GM23248 (cell line): ENCODE measurements around the gene ADGB. TPM values are rescaled to one million over a fixed set of nuclear protein-coding genes. Genes with fewer than 3 reads are reported as not detected.

ENCODE experiments used
- DNase-seq: peaks from one replicate; pipeline ENCODE4 v3.0.0-alpha.2; 2015
- H2AFZ ChIP-seq: fragments of 200-600 bp; sonication (generic); 2 replicates; pipeline ENCODE4 v1.6.1; 2016; ENCODE audit warnings: antibody characterized with exemption
- H3F3A ChIP-seq: fragments of 200-600 bp; sonication (generic); 2 replicates; pipeline ENCODE4 v1.6.1; 2016; ENCODE audit warnings: mild to moderate bottlenecking, antibody characterized with exemption, mixed run types; ENCODE audit not compliant: insufficient read depth
- H3K27ac ChIP-seq: fragments of 200-600 bp; sonication (generic); 2 replicates; pipeline ENCODE4 v1.5.1; 2016; ENCODE audit warnings: mild to moderate bottlenecking
- H3K27me3 ChIP-seq: fragments of 200-600 bp; sonication (generic); replicated peaks from 2 replicates; pipeline ENCODE4 v1.6.1; 2016; ENCODE audit warnings: mild to moderate bottlenecking; ENCODE audit not compliant: insufficient read depth
- H3K36me3 ChIP-seq: fragments of 200-600 bp; sonication (generic); 2 replicates; pipeline ENCODE4 v1.6.1; 2016; ENCODE audit warnings: low read depth, mild to moderate bottlenecking
- H3K4me1 ChIP-seq: fragments of 200-600 bp; sonication (generic); 2 replicates; pipeline ENCODE4 v1.6.1; 2016; ENCODE audit warnings: mild to moderate bottlenecking; ENCODE audit not compliant: insufficient read depth
- H3K4me2 ChIP-seq: fragments of 200-600 bp; sonication (generic); one replicate; pipeline ENCODE4 v1.6.1; 2016; ENCODE audit warnings: mild to moderate bottlenecking; ENCODE audit not compliant: unreplicated experiment
- H3K4me3 ChIP-seq: fragments of 200-600 bp; sonication (generic); 2 replicates; pipeline ENCODE4 v1.5.1; 2016; ENCODE audit warnings: mild to moderate bottlenecking
- H3K79me2 ChIP-seq: fragments of 200-600 bp; sonication (generic); 2 replicates; pipeline ENCODE4 v1.6.1; 2016; ENCODE audit warnings: mild to moderate bottlenecking; ENCODE audit not compliant: insufficient read depth
- H3K9ac ChIP-seq: fragments of 200-600 bp; sonication (generic); 2 replicates; pipeline ENCODE4 v1.6.1; 2016; ENCODE audit warnings: mild to moderate bottlenecking
- H3K9me2 ChIP-seq: fragments of 200-600 bp; sonication (generic); 2 replicates; pipeline ENCODE4 v1.6.1; 2016; ENCODE audit warnings: mixed run types, mild to moderate bottlenecking, moderate library complexity; ENCODE audit not compliant: insufficient read depth
- H3K9me3 ChIP-seq: fragments of 200-600 bp; sonication (generic); one replicate; pipeline ENCODE4 v1.6.1; 2017; ENCODE audit warnings: low read depth
- H4K20me1 ChIP-seq: fragments of 200-600 bp; sonication (generic); 2 replicates; pipeline ENCODE4 v1.6.0; 2016; ENCODE audit not compliant: insufficient read depth
- EZH2 ChIP-seq: fragments of 200-600 bp; sonication (generic); IDR thresholded peaks from 2 replicates; pipeline ENCODE4 v1.6.1; 2018; ENCODE audit warnings: antibody characterized with exemption, mild to moderate bottlenecking; ENCODE audit not compliant: insufficient read depth, poor library complexity, severe bottlenecking
- EZH2phosphoT487 ChIP-seq: fragments of 200-600 bp; sonication (generic); IDR thresholded peaks from 2 replicates; pipeline ENCODE4 v1.6.1; 2018; ENCODE audit warnings: antibody characterized with exemption, moderate library complexity, mild to moderate bottlenecking, low read depth; ENCODE audit not compliant: insufficient read depth
- WGBS, 2 experiments: methylation state at CpG; one replicate each; pipeline ENCODE4 v1.1.6; 2015 to 2017; ENCODE audit warnings: low lambda C conversion rate in 2 of 2, low coverage in 1 of 2; ENCODE audit errors: missing lambda C conversion rate in 2 of 2; 5-methylcytosine and 5-hydroxymethylcytosine counted together
- in situ Hi-C: fragments of 300-500 bp; cut with MboI; formaldehyde crosslinking; loops from 2 replicates; pipeline ENCODE4 v1.15.0; 2020
- polyA plus RNA-seq: library from polyadenylated mRNA; unstranded; fragments of >200 nt; fragmentation: Nextera tagmentation; extraction: Ambion mirVana; gene quantifications from 2 replicates; pipeline ENCODE4 v1.2.1, GENCODE V29; 2016
- total RNA-seq: library from RNA; depleted of rRNA; stranded (reverse); fragments of >200 nt; shearing (Covaris generic); gene quantifications from 2 replicates; pipeline ENCODE4 v1.2.3, GENCODE V29; 2014

The ADGB gene
- total and polyA plus RNA-seq, 2 experiments from 2014 or later, result not detected

DNA sequence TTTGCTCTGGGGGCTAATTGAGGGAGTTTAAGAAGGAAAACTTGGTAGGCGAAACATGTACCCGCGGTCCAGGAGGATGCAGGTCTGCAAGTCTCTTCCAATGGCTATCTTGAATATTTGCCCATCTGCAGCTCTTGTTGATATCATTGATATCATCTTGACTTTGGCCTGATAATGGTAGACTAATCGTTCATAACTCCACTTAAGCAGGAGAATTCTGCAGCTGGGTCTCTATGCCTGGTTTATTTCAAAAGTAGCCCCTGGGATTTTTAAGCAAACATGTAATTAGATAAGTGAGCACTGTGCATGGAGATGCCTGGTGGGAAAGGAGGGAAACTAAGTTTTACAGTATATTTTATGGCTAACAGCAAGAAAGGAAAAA lies 52.7 kb downstream of the ADGB start:
- H3K9me3 ChIP-seq, result no peaks in the 10 kb centered on the region
- H3F3A ChIP-seq, result no peaks in the 10 kb centered on the region
- no peak overlapping the region for H3K4me3 ChIP-seq
- no peak overlapping the region for H3K27ac ChIP-seq
- H3K4me1 ChIP-seq, result no peaks in the 10 kb centered on the region
- no peak overlapping the region for H2AFZ ChIP-seq
- TF ChIP-seq EZH2phosphoT487 (no peak), EZH2 (no peak)
- no peaks in the 10 kb centered on the region for H3K36me3 ChIP-seq
- in situ Hi-C loops, result no loop called here
- H3K4me2 ChIP-seq, result no peak overlapping the region
- no peaks in the 10 kb centered on the region for H4K20me1 ChIP-seq
- WGBS, 2 experiments, result 58 to 73% methylated on average over 4 of the region's 4 CpGs
- no peaks in the 10 kb centered on the region for H3K27me3 ChIP-seq
- no peak overlapping the region for H3K9ac ChIP-seq
- H3K9me2 ChIP-seq, result no peaks in the 10 kb centered on the region
- no peak for DNase-seq
- no peaks in the 10 kb centered on the region for H3K79me2 ChIP-seq

DNA sequence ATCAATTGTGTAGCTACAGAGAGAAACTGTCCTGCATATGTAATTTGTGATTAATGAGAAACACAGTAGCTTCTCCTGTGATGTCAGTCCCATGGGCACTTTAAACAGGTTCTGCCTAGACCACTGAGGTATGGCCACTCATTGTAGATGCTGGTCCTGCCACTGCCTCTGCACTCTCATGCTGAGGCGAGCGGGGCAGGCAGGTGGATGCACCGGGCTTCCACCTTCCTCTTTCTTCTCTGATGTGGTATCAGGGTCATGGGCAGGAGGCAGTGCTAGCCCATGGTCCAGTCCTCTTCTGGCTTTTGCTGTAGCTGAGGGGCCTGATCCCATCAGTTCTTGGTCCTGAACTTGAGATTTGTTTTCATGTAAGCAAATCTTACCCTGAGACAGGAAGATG lies 58.7 kb downstream of the ADGB start:
- H3K9ac ChIP-seq, result no peak overlapping the region
- 45 to 54% methylated on average over 3 of the region's 3 CpGs for WGBS, 2 experiments
- H3K79me2 ChIP-seq, result no peaks in the 10 kb centered on the region
- H3K4me2 ChIP-seq, result no peak overlapping the region
- no peak overlapping the region for H3K4me3 ChIP-seq
- in situ Hi-C loops, result no loop called here
- H3K36me3 ChIP-seq, result no peaks in the 10 kb centered on the region
- no peaks in the 10 kb centered on the region for H3F3A ChIP-seq
- no peaks in the 10 kb centered on the region for H3K27me3 ChIP-seq
- no peak overlapping the region for H3K27ac ChIP-seq
- no peaks in the 10 kb centered on the region for H3K9me2 ChIP-seq
- H3K9me3 ChIP-seq, result no peaks in the 10 kb centered on the region
- DNase-seq, result no peak
- H4K20me1 ChIP-seq, result no peaks in the 10 kb centered on the region
- no peak overlapping the region for H2AFZ ChIP-seq
- no peaks in the 10 kb centered on the region for H3K4me1 ChIP-seq
- TF ChIP-seq EZH2phosphoT487 (no peak), EZH2 (no peak)

DNA sequence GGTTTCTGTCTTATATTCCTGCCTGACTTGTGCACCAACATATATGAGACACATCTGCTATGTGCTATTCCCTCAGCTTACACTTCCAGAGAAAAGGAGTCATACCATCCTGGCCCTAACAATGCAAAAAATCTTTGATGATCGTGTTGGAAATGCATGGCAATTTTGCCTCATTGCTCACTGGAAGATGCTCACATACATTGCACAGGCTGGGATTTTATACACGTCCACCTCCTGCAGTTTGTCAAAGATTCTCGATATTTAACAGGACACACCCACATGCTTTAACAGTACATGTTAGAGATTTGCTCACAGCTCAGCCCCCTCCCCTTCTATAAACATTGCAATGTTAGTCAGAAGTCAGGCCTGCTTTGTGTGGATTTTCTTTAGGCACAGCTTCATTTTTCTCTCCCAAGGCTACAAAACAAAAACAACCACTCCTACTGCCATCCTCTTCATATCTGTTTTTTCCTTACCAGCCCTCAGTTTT lies 66.1 kb downstream of the ADGB start:
- Histone ChIP-seq H3K4me2 (no peak overlapping the region), H3K79me2 (no peaks in the 10 kb centered on the region), H3K4me3 (no peak overlapping the region), H3K27ac (no peak overlapping the region), H3K4me1 (no peaks in the 10 kb centered on the region), H3K9ac (no peak overlapping the region), H3K27me3 (no peaks in the 10 kb centered on the region), H3K9me2 (no peaks in the 10 kb centered on the region), H3K9me3 (no peaks in the 10 kb centered on the region), H3K36me3 (no peaks in the 10 kb centered on the region), H2AFZ (no peak overlapping the region), H3F3A (no peaks in the 10 kb centered on the region), H4K20me1 (no peaks in the 10 kb centered on the region)
- in situ Hi-C loops, result no loop called here
- DNase-seq, result peak; percentile 6
- no peak for TF ChIP-seq EZH2
- no peak for TF ChIP-seq EZH2phosphoT487
- WGBS, 2 experiments, result 14 to 17% methylated on average over 3 of the region's 3 CpGs

DNA sequence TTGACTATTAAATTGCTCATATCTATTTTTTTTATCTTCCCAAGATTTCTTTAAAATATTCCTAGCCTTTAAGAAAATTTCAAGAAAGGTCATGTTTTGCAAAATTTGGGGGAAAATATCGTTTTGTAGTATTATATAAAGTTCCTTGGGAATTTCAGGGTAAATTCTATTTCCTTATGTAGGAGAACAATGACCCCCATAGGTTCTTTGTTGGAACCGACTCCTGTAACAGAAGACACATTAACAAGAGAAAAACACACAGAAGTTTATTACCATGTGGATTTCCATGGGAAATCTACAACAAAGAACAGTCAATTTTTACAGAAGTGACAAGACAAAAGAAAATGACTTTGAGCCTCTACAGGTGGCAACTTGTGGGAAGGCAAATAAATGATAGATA lies 68.1 kb downstream of the ADGB start:
- no peak overlapping the region for H3K4me3 ChIP-seq

DNA sequence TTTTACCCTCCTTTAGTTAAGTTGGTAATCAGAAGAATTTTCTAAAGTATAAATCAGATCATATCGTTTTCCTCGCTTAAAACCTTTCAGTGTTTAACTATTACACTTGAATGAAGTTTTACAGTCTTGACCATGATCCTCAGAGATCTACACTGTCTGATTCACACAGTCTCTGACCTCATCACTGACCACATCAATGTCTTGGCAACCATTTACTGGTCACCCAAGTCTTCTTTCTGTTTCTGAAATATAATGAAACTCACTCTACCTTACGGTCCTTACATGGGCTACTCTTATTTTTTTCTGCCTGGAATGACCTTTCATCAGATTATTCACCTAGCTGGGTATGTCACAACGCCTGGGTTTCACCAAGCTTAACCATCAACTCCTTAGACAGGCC lies 71.4 kb downstream of the ADGB start:
- Histone ChIP-seq H3K4me1 (no peaks in the 10 kb centered on the region), H3K79me2 (no peaks in the 10 kb centered on the region), H2AFZ (no peak overlapping the region), H3K9me3 (no peaks in the 10 kb centered on the region), H4K20me1 (no peaks in the 10 kb centered on the region), H3K4me3 (no peak overlapping the region), H3F3A (no peaks in the 10 kb centered on the region), H3K27me3 (no peaks in the 10 kb centered on the region), H3K36me3 (no peaks in the 10 kb centered on the region), H3K9me2 (no peaks in the 10 kb centered on the region), H3K4me2 (no peak overlapping the region), H3K27ac (no peak overlapping the region), H3K9ac (no peak overlapping the region)
- TF ChIP-seq EZH2, result no peak
- TF ChIP-seq EZH2phosphoT487, result no peak
- in situ Hi-C loops, result no loop called here
- DNase-seq, result peak; percentile 31
- 22 to 30% methylated on average over 4 of the region's 4 CpGs for WGBS, 2 experiments

More for the DNA sequence above, 68.1 kb downstream of the ADGB start:
- no peak for DNase-seq
- H3K9me2 ChIP-seq, result no peaks in the 10 kb centered on the region
- no peaks in the 10 kb centered on the region for H3K36me3 ChIP-seq
- in situ Hi-C loops, result no loop called here
- H3F3A ChIP-seq, result no peaks in the 10 kb centered on the region
- no peaks in the 10 kb centered on the region for H4K20me1 ChIP-seq
- no peaks in the 10 kb centered on the region for H3K9me3 ChIP-seq
- no peaks in the 10 kb centered on the region for H3K79me2 ChIP-seq
- TF ChIP-seq EZH2phosphoT487, result no peak
- H3K9ac ChIP-seq, result no peak overlapping the region
- no peak overlapping the region for H3K4me2 ChIP-seq
- H2AFZ ChIP-seq, result no peak overlapping the region
- WGBS, 2 experiments, result 5 to 7% methylated on average over 2 of the region's 2 CpGs
- H3K27me3 ChIP-seq, result no peaks in the 10 kb centered on the region
- H3K27ac ChIP-seq, result no peak overlapping the region
- H3K4me1 ChIP-seq, result no peaks in the 10 kb centered on the region
